Omental fat pad (tissue), 4 donors: Measurements from ENCODE around the gene JOSD2. TPM values are rescaled to one million over a fixed set of nuclear protein-coding genes. Genes with fewer than 3 reads are reported as not detected.

Source experiments
- ATAC-seq: fragments of 150-250 bp; one replicate; pipeline ENCODE4 v1.9.1; 2016; ENCODE audit warnings: mild to moderate bottlenecking, moderate library complexity; ENCODE audit not compliant: low FRiP score
- DNase-seq: peaks from one replicate; pipeline ENCODE4 v3.0.0-alpha.2; 2019; ENCODE audit warnings: low spot score
- total RNA-seq, 4 donors: library from RNA; depleted of rRNA; stranded (reverse); fragments of >200 nt; gene quantifications; one replicate each; pipeline ENCODE4 v1.1.0, GENCODE V29; 2016
- TF ChIP-seq, protein P1 (sequence below), 3 donors: fragments of 450-650 bp; IDR thresholded peaks; one replicate each; pipeline ENCODE4 v1.5.1; 2016 to 2017; ENCODE audit warnings: antibody characterized with exemption in 3 of 3, mild to moderate bottlenecking in 3 of 3, moderate library complexity in 2 of 3

Gene JOSD2
- total RNA-seq, 4 donors from 2014 or later = 20.4 to 32.0 (median 23.0) TPM

DNA sequence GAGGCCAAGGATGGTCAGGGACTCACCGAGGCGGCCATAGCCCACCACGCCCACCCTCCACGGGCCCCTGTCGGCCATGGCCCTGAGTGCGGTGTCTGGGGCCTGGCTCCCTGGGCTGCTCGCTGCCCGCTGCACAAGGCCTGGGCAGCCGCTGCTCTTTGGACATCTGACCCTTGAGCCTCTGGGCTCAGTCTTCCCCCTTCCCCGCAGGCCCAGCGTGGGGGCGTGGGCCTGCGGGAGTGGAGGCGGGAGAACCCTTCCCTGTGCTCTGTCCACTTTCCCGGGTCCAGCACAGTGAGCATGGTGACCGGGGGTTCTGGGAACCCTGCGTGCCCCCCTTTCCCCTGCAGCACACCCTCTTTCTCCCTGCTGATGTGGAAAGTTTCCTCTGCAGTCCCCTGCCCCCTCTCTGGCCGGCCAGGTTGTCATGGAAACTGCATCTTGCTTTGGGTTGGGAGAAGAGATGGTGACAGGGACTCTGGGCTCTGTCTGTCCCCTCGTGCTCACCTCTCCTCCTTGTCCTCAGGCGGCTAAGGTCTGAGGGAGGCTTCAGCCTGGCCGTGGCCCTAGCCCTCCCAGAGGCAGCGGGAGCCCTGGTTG is 2.9 kb upstream of the JOSD2 start, which contains the start of gene ASPDH:
TSS of gene ASPDH (minus strand) at position 168 of the 600 bp plus-strand sequence. CDS start at position 78, 90 bp downstream.
- no peak for ATAC-seq
- TF ChIP-seq, protein P1, sequence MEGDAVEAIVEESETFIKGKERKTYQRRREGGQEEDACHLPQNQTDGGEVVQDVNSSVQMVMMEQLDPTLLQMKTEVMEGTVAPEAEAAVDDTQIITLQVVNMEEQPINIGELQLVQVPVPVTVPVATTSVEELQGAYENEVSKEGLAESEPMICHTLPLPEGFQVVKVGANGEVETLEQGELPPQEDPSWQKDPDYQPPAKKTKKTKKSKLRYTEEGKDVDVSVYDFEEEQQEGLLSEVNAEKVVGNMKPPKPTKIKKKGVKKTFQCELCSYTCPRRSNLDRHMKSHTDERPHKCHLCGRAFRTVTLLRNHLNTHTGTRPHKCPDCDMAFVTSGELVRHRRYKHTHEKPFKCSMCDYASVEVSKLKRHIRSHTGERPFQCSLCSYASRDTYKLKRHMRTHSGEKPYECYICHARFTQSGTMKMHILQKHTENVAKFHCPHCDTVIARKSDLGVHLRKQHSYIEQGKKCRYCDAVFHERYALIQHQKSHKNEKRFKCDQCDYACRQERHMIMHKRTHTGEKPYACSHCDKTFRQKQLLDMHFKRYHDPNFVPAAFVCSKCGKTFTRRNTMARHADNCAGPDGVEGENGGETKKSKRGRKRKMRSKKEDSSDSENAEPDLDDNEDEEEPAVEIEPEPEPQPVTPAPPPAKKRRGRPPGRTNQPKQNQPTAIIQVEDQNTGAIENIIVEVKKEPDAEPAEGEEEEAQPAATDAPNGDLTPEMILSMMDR (IDR thresholded peaks at IDR 0.05) = no peak
- no peak for DNase-seq

DNA sequence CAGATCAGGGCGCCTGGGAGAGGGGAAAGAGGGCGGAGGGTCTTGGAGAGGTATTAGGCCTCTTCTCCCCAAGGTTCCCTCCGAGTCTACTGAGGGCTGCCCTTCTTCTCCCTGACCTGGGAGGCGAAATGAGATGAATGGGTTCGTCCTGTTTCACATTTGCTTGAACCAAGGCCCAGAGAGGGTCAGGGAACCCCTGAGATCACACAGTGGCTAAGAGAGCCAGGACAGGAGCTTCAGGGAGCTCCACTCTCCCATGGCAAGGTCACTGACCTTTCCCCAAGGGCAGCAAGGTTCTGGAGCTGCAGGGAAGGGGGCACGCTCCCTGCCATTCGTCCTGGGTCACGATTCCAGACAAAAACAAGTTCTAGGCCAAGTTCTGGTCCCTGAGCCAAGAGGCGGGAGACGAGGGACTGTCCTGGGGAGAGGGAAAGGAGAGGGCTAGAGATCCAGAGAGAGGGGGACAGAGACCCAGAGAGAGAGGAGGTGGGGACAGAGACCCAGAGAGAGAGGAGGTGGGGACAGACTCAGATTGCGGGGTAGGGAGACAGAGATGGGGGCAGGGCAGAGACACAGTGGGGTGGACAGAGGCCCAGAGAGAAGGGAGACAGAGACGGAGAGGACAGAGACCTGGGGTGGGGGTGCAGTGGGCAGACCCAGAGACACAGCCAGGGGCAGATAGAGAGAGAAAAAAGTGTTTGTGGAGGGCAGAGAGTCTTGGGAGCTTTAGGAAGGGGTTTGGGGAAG is 2.2 kb upstream of the JOSD2 start:
- TF ChIP-seq, protein P1 (IDR thresholded peaks at IDR 0.05) = no peak
- no peak for DNase-seq

DNA sequence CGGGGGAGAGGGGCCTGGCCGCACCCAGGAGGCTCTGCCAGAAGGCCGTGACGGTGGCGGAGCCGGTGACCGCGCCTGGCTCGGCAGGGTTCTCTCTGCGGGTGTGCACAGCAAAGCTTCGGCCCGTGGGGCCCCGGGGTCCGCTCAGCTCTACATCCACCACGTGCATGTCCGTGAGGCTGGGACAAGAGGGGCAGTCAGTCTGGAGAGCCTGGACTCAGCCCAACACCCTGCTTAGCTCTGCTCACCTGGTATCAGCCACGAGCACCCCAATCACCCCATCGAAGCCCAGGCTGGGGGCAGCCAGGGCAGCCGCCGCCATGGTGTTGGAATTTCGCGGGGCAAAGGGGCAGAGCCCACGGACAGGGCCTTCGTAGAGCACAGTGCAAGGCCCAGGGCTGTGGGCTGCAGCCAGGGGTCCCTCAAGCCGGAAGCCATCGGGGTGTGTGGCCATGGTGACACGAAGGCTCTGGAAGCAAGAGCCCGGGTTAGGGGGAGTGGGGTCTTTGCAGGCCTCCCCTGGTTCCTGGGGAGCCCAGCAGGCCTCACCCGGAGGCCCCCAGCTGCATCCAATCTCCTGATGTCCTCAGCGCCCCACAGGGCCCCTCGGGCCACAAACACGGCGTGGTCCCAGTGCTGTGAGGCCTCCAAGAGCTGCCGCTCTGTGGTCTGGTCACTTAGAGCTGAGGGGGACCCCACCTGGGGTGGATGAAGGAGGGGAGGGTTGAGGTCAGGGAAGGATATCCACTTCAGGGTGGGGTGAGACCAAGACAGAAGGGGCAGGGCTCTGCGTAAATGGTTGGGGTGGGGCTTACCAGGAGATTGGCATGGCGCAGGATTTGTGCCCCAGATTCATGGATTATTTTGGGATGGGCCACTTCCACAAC is 1.4 kb upstream of the JOSD2 start:
- DNase-seq (no peak), ATAC-seq (no peak)
- TF ChIP-seq, protein P1 (IDR thresholded peaks at IDR 0.05) = no peak

More for the DNA sequence above, 2.2 kb upstream of the JOSD2 start:
- ATAC-seq = no peak

DNA sequence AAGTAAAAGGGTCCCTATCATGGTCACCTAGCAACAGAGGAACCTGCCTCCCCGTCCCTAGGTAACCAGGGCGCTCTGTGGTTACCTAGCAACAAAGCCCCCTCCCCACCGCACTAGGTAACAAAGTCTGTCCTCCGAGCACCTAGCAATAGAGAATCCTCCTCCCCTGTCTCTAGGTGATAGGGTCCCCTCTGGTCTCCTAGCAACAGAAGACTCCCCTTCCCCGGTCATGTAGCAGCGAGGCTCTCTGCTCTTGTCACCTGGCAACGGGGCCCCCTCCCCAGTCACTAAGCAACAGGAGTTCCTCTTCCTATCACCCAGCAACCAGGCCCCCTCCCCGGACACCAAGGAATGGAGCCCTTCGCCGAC is 307 bp downstream of the JOSD2 start:
- TF ChIP-seq, protein P1 (IDR thresholded peaks at IDR 0.05) = no peak
- ATAC-seq (peak; percentile 1), DNase-seq (no peak)

DNA sequence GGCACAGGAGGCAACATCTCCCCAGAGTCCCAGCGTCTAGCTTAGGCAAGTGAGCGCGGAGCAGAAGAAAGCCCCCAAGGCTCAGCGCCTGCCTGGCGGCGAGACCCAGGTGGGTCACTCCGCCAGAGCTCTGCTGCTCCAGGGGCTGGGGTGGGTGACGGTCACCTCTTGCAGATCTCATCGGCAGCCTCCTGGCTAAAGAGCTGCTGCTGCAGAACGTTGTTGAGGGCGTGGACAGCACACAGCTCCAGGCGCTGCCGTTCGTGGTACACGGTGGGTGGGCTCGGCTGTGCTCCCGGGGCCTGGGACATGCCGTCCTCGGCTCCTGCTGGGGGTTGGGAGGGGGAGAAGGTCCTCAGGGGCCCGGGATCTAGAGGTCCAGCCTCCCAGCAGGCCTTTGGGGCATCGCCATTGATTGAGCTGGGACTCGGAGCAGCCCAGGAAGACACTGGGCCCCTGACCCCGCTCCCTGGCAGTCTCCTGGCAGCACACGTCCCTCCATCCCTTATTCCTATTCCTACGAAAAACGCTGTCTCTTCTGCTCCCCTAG is 795 bp downstream of the JOSD2 start:
- no peak for ATAC-seq
- DNase-seq = no peak
- TF ChIP-seq, protein P1 (IDR thresholded peaks at IDR 0.05) = no peak

DNA sequence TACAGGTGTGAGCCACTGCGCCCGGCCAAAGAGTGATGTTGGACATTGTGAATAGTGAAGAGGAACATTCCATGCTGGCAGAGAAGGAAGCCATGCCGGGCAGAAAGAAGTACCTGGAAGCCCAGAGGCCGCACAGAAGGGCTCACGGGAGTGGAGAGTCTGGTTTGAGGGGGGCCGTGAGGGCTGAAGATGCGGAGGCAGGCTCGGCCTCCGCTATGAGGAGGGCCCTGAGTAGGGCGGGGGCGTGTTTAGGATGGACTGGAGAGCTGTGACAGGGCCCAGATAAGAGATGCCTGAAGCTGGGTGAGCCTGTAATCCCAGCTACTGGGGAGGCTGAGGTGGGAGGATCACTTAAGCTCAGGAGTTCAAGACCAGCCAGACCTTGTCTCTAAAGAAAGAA is 1.6 kb downstream of the JOSD2 start:
- no peak for DNase-seq
- no peak for ATAC-seq
- TF ChIP-seq, protein P1 (IDR thresholded peaks at IDR 0.05) = no peak
